ENCODE data around the gene SFSWAP. TPM values are rescaled to one million over a fixed set of nuclear protein-coding genes. Genes with fewer than 3 reads are reported as not detected.

SFSWAP gene
- total RNA-seq, 1 experiment from 2014 or later = 48.1 TPM

- H2BK15ac ChIP-seq (ENCODE audit: low read depth, low read length) = no peak overlapping the region
- H3K4me3 Mint-ChIP-seq = no peak overlapping the region
- no peak overlapping the region; a peak in 1 of 7 replicates for H3K27ac Mint-ChIP-seq
These were observed 35.5 kb upstream of the SFSWAP start for GRCh38 chr12:131675126-131676080.

More at GRCh38 chr12:131675126-131676080, 35.5 kb upstream of the SFSWAP start:
- Mint-ChIP-seq H3K27me3 (ENCODE audit: low read depth) (peaks cover 4% of the 10 kb centered on the region), H3K4me1 (no peaks in the 10 kb centered on the region), H3K9me3 (peaks cover 11 to 14% of the 10 kb centered on the region in 2 experiments), H3K36me3 (ENCODE audit: insufficient read depth in 1 of 3, low read depth in 3 of 3) (peaks cover 0 to 4% (median 3%) of the 10 kb centered on the region in 3 experiments; a peak in 3 of 7 replicates)
- H4K20me1 ChIP-seq (ENCODE audit: control insufficient read depth, insufficient read depth, insufficient read length) = no peaks in the 10 kb centered on the region
- no peaks in the 10 kb centered on the region for H3K9me3 ChIP-seq (ENCODE audit: control insufficient read depth, low read depth, low read length)
- no peak overlapping the region for H3K4me2 ChIP-seq (ENCODE audit: insufficient read depth, insufficient read length, low read length)
- H3K27ac ChIP-seq (ENCODE audit: insufficient read length, low read depth, low read length) = no peak overlapping the region
- H2BK5ac ChIP-seq (ENCODE audit: insufficient read length, low read length) = no peak overlapping the region
- H3K79me2 ChIP-seq (ENCODE audit: insufficient read depth, low read length) = no peaks in the 10 kb centered on the region
- H3K23me2 ChIP-seq (ENCODE audit: insufficient read length, low read depth, low read length, poor library complexity, severe bottlenecking) = no peaks in the 10 kb centered on the region
- no peak overlapping the region for H3K18ac ChIP-seq (ENCODE audit: insufficient read length, low read depth, low read length)
- no peak overlapping the region for H3K14ac ChIP-seq (ENCODE audit: insufficient read depth, low read length)
- peak; percentile 30 for DNase-seq
- no peak overlapping the region for H4K5ac ChIP-seq (ENCODE audit: insufficient read length, low read depth, low read length)
- H3K79me1 ChIP-seq (ENCODE audit: insufficient read depth, low read depth, low read length, poor library complexity, severe bottlenecking) = no peaks in the 10 kb centered on the region
- no peak overlapping the region for H2BK12ac ChIP-seq (ENCODE audit: insufficient read length, low read depth, low read length)
- TF ChIP-seq CTCF (conservative IDR thresholded peaks at IDR 0.05) = no peak
- no peak overlapping the region for H3T11ph ChIP-seq (ENCODE audit: low read length)
- WGBS (ENCODE audit: extremely low coverage, insufficient read length, low lambda C conversion rate) = no CpG with 5 or more reads among the region's 21 CpGs
- H3K23ac ChIP-seq (ENCODE audit: insufficient read length, low read depth, low read length) = no peak overlapping the region
- H3K4ac ChIP-seq (ENCODE audit: low read depth, low read length) = no peak overlapping the region
- H2BK20ac ChIP-seq (ENCODE audit: low read depth, low read length, poor library complexity, severe bottlenecking) = no peak overlapping the region
- H4K91ac ChIP-seq (ENCODE audit: insufficient read length, low read depth, low read length) = no peak overlapping the region
- H2AK5ac ChIP-seq (ENCODE audit: insufficient read length, low read length) = no peak overlapping the region
- H3K27me3 ChIP-seq (ENCODE audit: insufficient read depth, low read length) = no peaks in the 10 kb centered on the region; the same call in 1 of the 2 replicates
- no peak overlapping the region for H2BK120ac ChIP-seq (ENCODE audit: low read depth, low read length, poor library complexity, severe bottlenecking)
- H3K9ac ChIP-seq (ENCODE audit: extremely low read depth, insufficient read length, low read length) = no peak overlapping the region
- H4K8ac ChIP-seq (replicated peaks; ENCODE audit: insufficient read length, low read depth, low read length) = no peak overlapping the region
- H3K4me1 ChIP-seq (ENCODE audit: insufficient read depth, low read length) = no peaks in the 10 kb centered on the region
- H3K56ac ChIP-seq (ENCODE audit: insufficient read length, low read depth, low read length) = no peak overlapping the region
- H2AFZ ChIP-seq (ENCODE audit: low read length) = no peak overlapping the region

Measured in H9 (cell line).